GM12878 (cell line): ENCODE results near the gene DRD2. TPM values are rescaled to one million over a fixed set of nuclear protein-coding genes. Genes with fewer than 3 reads are reported as not detected.

Source experiments
- ATAC-seq: fragments of 200-7000 bp; cut with Tn5 transposase; 3 replicates; pipeline ENCODE4 v1.9.1; 2020; ENCODE audit warnings: mild to moderate bottlenecking, moderate library complexity
- BruUV-seq: library from RNA; stranded (reverse); fragments of 400-500 nt; replicated peaks from 2 replicates; lab custom pipeline; 2021; lab: Mats Ljungman, UMichigan
- CTCF ChIA-PET: fragments of 300-600 bp; sonication (Branson Sonifier 250); formaldehyde crosslinking; extraction: SDS; loops from one replicate; lab custom pipeline; 2021; ENCODE audit warnings: inconsistent platforms; lab: Yijun Ruan, JAX
- POLR2A ChIA-PET: fragments of 350-600 bp; formaldehyde crosslinking; extraction: SDS; loops from one replicate; lab custom pipeline; 2021; ENCODE audit warnings: inconsistent platforms; lab: Charles Lee
- RAD21 ChIA-PET: fragments of 300-600 bp; sonication (Branson Sonifier 250); formaldehyde crosslinking; loops from one replicate; lab custom pipeline; 2023; ENCODE audit warnings: antibody characterized with exemption; ENCODE audit not compliant: unreplicated experiment; lab: Charles Lee
- SMC1A ChIA-PET: fragments of 300-600 bp; sonication (Branson Sonifier 250); formaldehyde crosslinking; loops from one replicate; lab custom pipeline; 2023; ENCODE audit not compliant: unreplicated experiment, uncharacterized antibody; lab: Charles Lee
- DNase-seq: peaks from one replicate; pipeline ENCODE4 v3.0.0-alpha.2; 2011; ENCODE audit warnings: low read depth, low spot score
- FAIRE-seq: peaks from 3 replicates; lab custom pipeline; 2011; peaks lifted over from hg19 to GRCh38; lab: Jason Lieb, UNC
- H2AFZ ChIP-seq: 2 replicates; pipeline ENCODE4 v1.6.0; 2011; ENCODE audit warnings: low read depth, low read length, control low read depth; ENCODE audit not compliant: control insufficient read depth
- H3K27ac ChIP-seq: 2 replicates; pipeline ENCODE4 v1.5.1; 2011; ENCODE audit warnings: control low read depth; ENCODE audit not compliant: control insufficient read depth, insufficient read depth
- H3K27me3 ChIP-seq, 2 experiments: replicated peaks in 1 of 2; 2 replicates each; pipeline versions ENCODE4 v1.6.0 to v1.6.1; 2011; ENCODE audit warnings: low read length in 1 of 2; ENCODE audit not compliant: control insufficient read depth in 2 of 2, insufficient read depth in 2 of 2
- H3K36me3 ChIP-seq, 2 experiments: 2 replicates each; pipeline ENCODE4 v1.5.1; 2011; ENCODE audit warnings: low read length in 1 of 2; ENCODE audit not compliant: control insufficient read depth in 2 of 2, insufficient read depth in 2 of 2
- H3K4me1 ChIP-seq: 2 replicates; pipeline ENCODE4 v1.6.1; 2011; ENCODE audit warnings: mild to moderate bottlenecking, low read length, moderate library complexity, mixed read lengths; ENCODE audit not compliant: control insufficient read depth, insufficient read depth
- H3K4me2 ChIP-seq: 2 replicates; pipeline ENCODE4 v1.6.0; 2011; ENCODE audit warnings: control low read depth; ENCODE audit not compliant: control insufficient read depth, insufficient read depth
- H3K4me3 ChIP-seq: fragments of 200-600 bp; sonication (generic); 2 replicates; pipeline ENCODE4 v1.5.1; 2016
- H3K79me2 ChIP-seq: 2 replicates; pipeline ENCODE4 v1.6.0; 2011; ENCODE audit warnings: low read length; ENCODE audit not compliant: control insufficient read depth, insufficient read depth
- H3K9ac ChIP-seq: 2 replicates; pipeline ENCODE4 v1.8.0; 2011; ENCODE audit warnings: low read length, control low read depth, mixed read lengths; ENCODE audit not compliant: control insufficient read depth, insufficient read depth
- H3K9me3 ChIP-seq: replicated peaks from 3 replicates; pipeline ENCODE4 v1.5.1; 2011; ENCODE audit warnings: mild to moderate bottlenecking, low read length; ENCODE audit not compliant: control insufficient read depth, insufficient read depth
- H4K20me1 ChIP-seq: 2 replicates; pipeline ENCODE4 v1.6.0; 2011; ENCODE audit not compliant: control insufficient read depth, insufficient read depth
- BRCA1 ChIP-seq: IDR thresholded peaks from 2 replicates; pipeline ENCODE4 v1.6.1; 2011; ENCODE audit warnings: low read depth, low read length, improper control_type of control experiment
- HDAC6 ChIP-seq: fragments of 200-600 bp; sonication (generic); IDR thresholded peaks from one replicate; pipeline ENCODE4 v1.8.0; 2017; ENCODE audit warnings: antibody characterized with exemption; ENCODE audit not compliant: unreplicated experiment
- KAT2A ChIP-seq: conservative IDR thresholded peaks from 2 replicates; pipeline ENCODE4 v1.6.1; 2011; ENCODE audit warnings: low read depth, low read length; ENCODE audit not compliant: control insufficient read depth
- MXI1 ChIP-seq: fragments of 150-350 bp; IDR thresholded peaks from 2 replicates; pipeline ENCODE4 v1.6.1; 2011; ENCODE audit warnings: low read depth, mild to moderate bottlenecking, inconsistent platforms, low read length, improper control_type of control experiment
- NFXL1 ChIP-seq: fragments of 450-650 bp; IDR thresholded peaks from 2 replicates; pipeline ENCODE4 v1.6.1; 2017; ENCODE audit warnings: antibody characterized with exemption, mild to moderate bottlenecking, borderline replicate concordance
- RAD21 ChIP-seq: IDR thresholded peaks from 2 replicates; pipeline ENCODE4 v1.6.1; 2011; ENCODE audit warnings: mild to moderate bottlenecking, low read depth, low read length, moderate library complexity; ENCODE audit not compliant: insufficient read depth
- SPI1 ChIP-seq: IDR thresholded peaks from 2 replicates; pipeline ENCODE4 v1.6.1; 2011; ENCODE audit warnings: low read depth, mild to moderate bottlenecking, low read length, moderate library complexity, borderline replicate concordance; ENCODE audit not compliant: insufficient read depth
- STAT1 ChIP-seq: fragments of 450-650 bp; conservative IDR thresholded peaks from 2 replicates; pipeline ENCODE4 v1.6.1; 2014; ENCODE audit warnings: antibody characterized with exemption, mild to moderate bottlenecking
- TCF7 ChIP-seq: IDR thresholded peaks from 2 replicates; pipeline ENCODE4 v1.6.1; 2014; ENCODE audit warnings: antibody characterized with exemption, borderline replicate concordance
- ZSCAN29 ChIP-seq: fragments of 450-650 bp; IDR thresholded peaks from 2 replicates; pipeline ENCODE4 v1.6.1; 2017; ENCODE audit warnings: mild to moderate bottlenecking, moderate library complexity
- WGBS: methylation state at CpG from one replicate; pipeline ENCODE4 v1.1.6; 2016; ENCODE audit warnings: low lambda C conversion rate; ENCODE audit not compliant: insufficient replicate concordance, insufficient coverage; ENCODE audit errors: missing lambda C conversion rate; 5-methylcytosine and 5-hydroxymethylcytosine counted together
- in situ Hi-C: fragments of 300-500 bp; cut with MboI; formaldehyde crosslinking; loops from 9 replicates; pipeline ENCODE4 v1.14.3; 2018; ENCODE audit warnings: mixed read lengths
- intact Hi-C: fragments of 100-400 bp; cut with micrococcal nuclease; formaldehyde crosslinking; loops from one replicate; pipeline ENCODE4 v1.14.2; 2022; ENCODE audit not compliant: unreplicated experiment
- polyA plus RNA-seq, 11 experiments: library from polyadenylated mRNA; depleted of rRNA in 4 of 11; unstranded in 6 of 11; stranded (reverse) in 5 of 11; fragments of >200 nt; fragmentation: Nextera tagmentation in 4 of 11; fragmentation: Illumina TruSeq in 1 of 11; extraction: Ambion mirVana in 4 of 11; extraction: Trizol in 1 of 11; gene quantifications; 1 replicate in 1 of 11; 2 replicates in 10 of 11; pipeline versions ENCODE4 v1.2.1 to v1.2.3, GENCODE V29; 2011 to 2016; ENCODE audit warnings: inconsistent platforms in 2 of 11, missing spikeins in 2 of 11, low read depth in 1 of 11
- total RNA-seq, 4 experiments: library from RNA; depleted of rRNA in 3 of 4; stranded (reverse); fragments of >200 nt in 3 of 4; fragmentation: Illumina TruSeq in 1 of 4; extraction: Trizol in 1 of 4; gene quantifications; 2 replicates each; pipeline versions ENCODE4 v1.2.1 to v1.2.3, GENCODE V29; 2013 to 2021
- TF ChIP-seq, protein P1 (sequence below): IDR thresholded peaks from 2 replicates; pipeline ENCODE4 v1.6.1; 2011; ENCODE audit warnings: borderline replicate concordance, low read depth, mild to moderate bottlenecking, moderate library complexity, low read length; ENCODE audit not compliant: insufficient read depth, poor library complexity, severe bottlenecking
- TF ChIP-seq, protein P2 (sequence below): fragments of 450-650 bp; conservative IDR thresholded peaks from 2 replicates; pipeline ENCODE4 v1.6.1; 2017; ENCODE audit warnings: mild to moderate bottlenecking, moderate library complexity

DRD2 gene
- total and polyA plus RNA-seq, 10 of the 15 experiments (the other 5 are each of a cell fraction or from before 2014, with no cell fraction given): not detected

DNA sequence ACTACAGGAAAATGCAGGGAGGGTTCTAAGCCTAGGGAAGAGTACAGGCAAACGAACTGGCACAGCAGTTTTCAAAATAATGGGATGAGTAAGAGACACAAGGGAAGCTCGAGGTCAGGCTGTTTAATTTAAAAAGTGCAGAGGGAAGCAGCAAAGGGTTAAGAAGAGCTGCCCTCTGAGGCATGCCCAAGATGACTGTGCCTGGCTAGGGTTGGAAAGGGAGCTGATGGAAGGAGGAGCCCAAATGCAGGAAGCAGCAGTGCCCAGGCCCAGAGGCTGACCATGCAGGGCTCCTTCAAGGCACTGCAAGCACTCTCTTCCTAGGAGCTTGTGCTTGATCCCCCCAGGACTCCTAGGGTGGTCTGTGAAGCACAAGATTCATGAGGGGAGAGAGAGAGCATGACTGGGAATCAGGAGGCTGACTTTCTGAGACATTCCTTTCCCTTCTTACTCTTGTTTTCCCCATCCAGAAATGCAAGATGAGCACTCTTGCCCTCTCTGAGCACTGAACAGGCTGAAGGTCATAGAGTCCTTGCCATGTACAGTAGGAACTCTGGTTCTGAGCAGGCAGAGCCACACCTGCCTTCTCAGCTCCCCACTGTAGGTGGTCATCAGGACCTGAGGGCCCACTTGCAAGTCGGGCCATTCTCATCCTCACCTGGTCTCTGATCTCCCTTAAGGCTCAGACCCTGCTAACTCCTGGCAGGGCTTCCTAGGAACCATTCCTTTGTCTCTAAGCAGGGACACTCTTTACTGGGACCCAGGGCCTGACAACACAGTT is 46.7 kb upstream of the DRD2 start:
- TF ChIP-seq SPI1 (no peak), ZSCAN29 (no peak), BRCA1 (no peak), MXI1 (no peak)
- WGBS: 0% methylated on average over 3 of the region's 3 CpGs
- Histone ChIP-seq H4K20me1 (no peaks in the 10 kb centered on the region), H3K9me3 (no peaks in the 10 kb centered on the region), H2AFZ (no peak overlapping the region), H3K9ac (no peak overlapping the region), H3K79me2 (no peaks in the 10 kb centered on the region), H3K27ac (no peak overlapping the region), H3K4me3 (no peak overlapping the region), H3K36me3 (no peaks in the 10 kb centered on the region), H3K27me3 (no peaks in the 10 kb centered on the region; a peak in 2 of 4 replicates), H3K4me1 (no peaks in the 10 kb centered on the region), H3K4me2 (no peak overlapping the region)
- BruUV-seq: no TSS peak
- intact Hi-C loops (no loop called here), in situ Hi-C loops (no loop called here)
- DNase-seq (no peak), ATAC-seq (no peak), FAIRE-seq (no peak)
- ChIA-PET SMC1A (interaction anchor here (0.6 to 0.9 kb wide), 2 partner anchors 16 to 72 kb away, joined by 3 to 4 read pairs; no protein-coding TSS in a partner anchor), POLR2A (no interaction called here), CTCF (interaction anchor here (1.1 kb wide), 1 partner anchor 10 kb away, joined by 3 read pairs; no protein-coding TSS in a partner anchor), RAD21 (no interaction called here)

DNA sequence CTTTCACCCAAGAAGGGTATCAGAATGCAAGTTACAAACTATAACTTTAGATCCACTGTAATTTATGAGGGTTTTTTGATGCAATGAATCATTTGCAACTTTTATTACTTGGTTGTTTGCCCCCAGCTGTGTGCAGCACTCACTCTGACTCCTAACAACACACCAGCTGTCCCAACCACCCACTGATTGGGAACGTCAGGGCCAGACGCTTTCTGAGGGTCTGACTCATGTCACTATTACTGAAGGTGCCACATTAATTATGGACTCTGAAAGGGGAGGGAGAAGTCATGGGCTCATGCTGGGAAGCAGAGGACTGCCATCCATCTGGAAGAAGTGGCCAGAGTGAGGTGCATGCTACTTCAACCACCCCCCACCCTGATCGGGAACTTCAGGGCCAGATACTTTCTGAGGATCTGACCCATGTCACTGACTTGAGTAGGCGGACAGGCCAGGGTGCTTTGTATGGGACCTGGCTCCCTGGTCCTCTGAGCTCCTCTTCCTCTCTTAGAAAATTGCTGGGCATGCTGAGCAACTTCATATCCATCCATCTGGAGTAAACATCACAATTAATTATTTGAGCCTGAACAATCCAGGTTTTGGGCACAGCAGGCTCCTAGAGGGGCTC is 44.9 kb upstream of the DRD2 start:
- Histone ChIP-seq H3K27me3 (no peaks in the 10 kb centered on the region; a peak in 3 of 4 replicates), H3K4me2 (no peak overlapping the region), H3K9ac (no peak overlapping the region), H3K27ac (no peak overlapping the region), H2AFZ (no peak overlapping the region), H4K20me1 (no peaks in the 10 kb centered on the region), H3K4me1 (no peaks in the 10 kb centered on the region), H3K36me3 (no peaks in the 10 kb centered on the region), H3K4me3 (no peak overlapping the region), H3K9me3 (no peaks in the 10 kb centered on the region), H3K79me2 (no peaks in the 10 kb centered on the region)
- intact Hi-C loops: no loop called here
- ChIA-PET RAD21 (no interaction called here), SMC1A (interaction anchor here (1.3 kb wide), 1 partner anchor 11 kb away, joined by 4 read pairs; no protein-coding TSS in a partner anchor), CTCF (no interaction called here), POLR2A (no interaction called here)
- 0% methylated on average over 4 of the region's 4 CpGs for WGBS
- FAIRE-seq: no peak
- DNase-seq: no peak
- ATAC-seq: no peak
- in situ Hi-C loops: no loop called here
- no TSS peak for BruUV-seq
- TF ChIP-seq HDAC6 (no peak), STAT1 (no peak), MXI1 (no peak), NFXL1 (no peak), TCF7 (no peak), RAD21 (no peak), KAT2A (no peak)
- TF ChIP-seq, protein P1, sequence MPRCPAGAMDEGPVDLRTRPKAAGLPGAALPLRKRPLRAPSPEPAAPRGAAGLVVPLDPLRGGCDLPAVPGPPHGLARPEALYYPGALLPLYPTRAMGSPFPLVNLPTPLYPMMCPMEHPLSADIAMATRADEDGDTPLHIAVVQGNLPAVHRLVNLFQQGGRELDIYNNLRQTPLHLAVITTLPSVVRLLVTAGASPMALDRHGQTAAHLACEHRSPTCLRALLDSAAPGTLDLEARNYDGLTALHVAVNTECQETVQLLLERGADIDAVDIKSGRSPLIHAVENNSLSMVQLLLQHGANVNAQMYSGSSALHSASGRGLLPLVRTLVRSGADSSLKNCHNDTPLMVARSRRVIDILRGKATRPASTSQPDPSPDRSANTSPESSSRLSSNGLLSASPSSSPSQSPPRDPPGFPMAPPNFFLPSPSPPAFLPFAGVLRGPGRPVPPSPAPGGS: no peak
- TF ChIP-seq, protein P2, sequence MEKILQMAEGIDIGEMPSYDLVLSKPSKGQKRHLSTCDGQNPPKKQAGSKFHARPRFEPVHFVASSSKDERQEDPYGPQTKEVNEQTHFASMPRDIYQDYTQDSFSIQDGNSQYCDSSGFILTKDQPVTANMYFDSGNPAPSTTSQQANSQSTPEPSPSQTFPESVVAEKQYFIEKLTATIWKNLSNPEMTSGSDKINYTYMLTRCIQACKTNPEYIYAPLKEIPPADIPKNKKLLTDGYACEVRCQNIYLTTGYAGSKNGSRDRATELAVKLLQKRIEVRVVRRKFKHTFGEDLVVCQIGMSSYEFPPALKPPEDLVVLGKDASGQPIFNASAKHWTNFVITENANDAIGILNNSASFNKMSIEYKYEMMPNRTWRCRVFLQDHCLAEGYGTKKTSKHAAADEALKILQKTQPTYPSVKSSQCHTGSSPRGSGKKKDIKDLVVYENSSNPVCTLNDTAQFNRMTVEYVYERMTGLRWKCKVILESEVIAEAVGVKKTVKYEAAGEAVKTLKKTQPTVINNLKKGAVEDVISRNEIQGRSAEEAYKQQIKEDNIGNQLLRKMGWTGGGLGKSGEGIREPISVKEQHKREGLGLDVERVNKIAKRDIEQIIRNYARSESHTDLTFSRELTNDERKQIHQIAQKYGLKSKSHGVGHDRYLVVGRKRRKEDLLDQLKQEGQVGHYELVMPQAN: no peak
